Gastroesophageal sphincter (tissue), 3 donors: Measurements from ENCODE around the gene CPM.

ENCODE experiments used
- EP300 ChIP-seq: sonication (generic); formaldehyde crosslinking; IDR thresholded peaks from one replicate; pipeline ENCODE4 v1.6.1; 2017; ENCODE audit warnings: antibody characterized with exemption, mild to moderate bottlenecking
- POLR2A ChIP-seq, 2 donors: fragments of 450-650 bp; IDR thresholded peaks; one replicate each; pipeline ENCODE4 v1.6.1; 2017; ENCODE audit warnings: antibody characterized with exemption in 2 of 2, mild to moderate bottlenecking in 2 of 2, moderate library complexity in 1 of 2
- POLR2AphosphoS5 ChIP-seq: sonication (generic); formaldehyde crosslinking; IDR thresholded peaks from one replicate; pipeline ENCODE4 v1.6.1; 2017; ENCODE audit warnings: antibody characterized with exemption
- TF ChIP-seq, protein P1 (sequence below), 4 experiments: fragments of 200-600 bp in 2 of 4; fragments of 450-650 bp in 2 of 4; sonication (generic) in 1 of 4; IDR thresholded peaks; one replicate each; pipeline ENCODE4 v1.5.1; 2017 to 2019; ENCODE audit warnings: antibody characterized with exemption in 4 of 4, mild to moderate bottlenecking in 2 of 4, moderate library complexity in 2 of 4

- TF ChIP-seq, protein P1, sequence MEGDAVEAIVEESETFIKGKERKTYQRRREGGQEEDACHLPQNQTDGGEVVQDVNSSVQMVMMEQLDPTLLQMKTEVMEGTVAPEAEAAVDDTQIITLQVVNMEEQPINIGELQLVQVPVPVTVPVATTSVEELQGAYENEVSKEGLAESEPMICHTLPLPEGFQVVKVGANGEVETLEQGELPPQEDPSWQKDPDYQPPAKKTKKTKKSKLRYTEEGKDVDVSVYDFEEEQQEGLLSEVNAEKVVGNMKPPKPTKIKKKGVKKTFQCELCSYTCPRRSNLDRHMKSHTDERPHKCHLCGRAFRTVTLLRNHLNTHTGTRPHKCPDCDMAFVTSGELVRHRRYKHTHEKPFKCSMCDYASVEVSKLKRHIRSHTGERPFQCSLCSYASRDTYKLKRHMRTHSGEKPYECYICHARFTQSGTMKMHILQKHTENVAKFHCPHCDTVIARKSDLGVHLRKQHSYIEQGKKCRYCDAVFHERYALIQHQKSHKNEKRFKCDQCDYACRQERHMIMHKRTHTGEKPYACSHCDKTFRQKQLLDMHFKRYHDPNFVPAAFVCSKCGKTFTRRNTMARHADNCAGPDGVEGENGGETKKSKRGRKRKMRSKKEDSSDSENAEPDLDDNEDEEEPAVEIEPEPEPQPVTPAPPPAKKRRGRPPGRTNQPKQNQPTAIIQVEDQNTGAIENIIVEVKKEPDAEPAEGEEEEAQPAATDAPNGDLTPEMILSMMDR (IDR thresholded peaks at IDR 0.05): no peak
- TF ChIP-seq EP300 (no peak), POLR2AphosphoS5 (no peak), POLR2A (IDR thresholded peaks at IDR 0.05) (no peak)
Observed at GRCh38 chr12:68981516-68981915, 48.5 kb upstream of the CPM start.
